ENCODE results near the gene MACC1. TPM values are rescaled to one million over a fixed set of nuclear protein-coding genes. Genes with fewer than 3 reads are reported as not detected.
"Not testable (repeated sequence)": the region's sequence is repeated elsewhere in the genome, so short reads cannot be mapped to it uniquely, and the experiment has no call there.

The MACC1 gene
- polyA plus RNA-seq, 1 of the 3 experiments (the other 2 are of a cell fraction): not detected

DNA sequence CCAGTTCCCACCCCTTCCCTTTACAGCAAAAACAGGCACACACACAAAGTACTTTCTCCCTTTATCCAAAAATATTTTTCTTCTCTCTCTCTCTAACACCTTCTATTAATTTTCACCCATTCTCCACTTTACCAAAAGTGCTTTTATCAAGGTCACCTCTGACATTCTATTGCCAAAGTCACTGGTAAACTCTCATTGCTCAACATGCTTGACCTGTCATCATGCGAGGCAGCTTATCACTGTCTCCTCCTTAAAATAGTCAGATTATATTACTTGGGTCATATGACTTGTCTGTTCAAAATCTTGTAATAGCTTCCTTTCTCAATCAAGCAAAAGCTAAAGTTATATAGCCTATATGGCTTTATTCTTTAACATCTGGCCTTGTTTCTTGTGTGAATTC, 28.6 kb downstream of the MACC1 start (continued):
- TF ChIP-seq NFIC (IDR thresholded peaks at IDR 0.05; ENCODE audit: borderline replicate concordance): no peak

DNA sequence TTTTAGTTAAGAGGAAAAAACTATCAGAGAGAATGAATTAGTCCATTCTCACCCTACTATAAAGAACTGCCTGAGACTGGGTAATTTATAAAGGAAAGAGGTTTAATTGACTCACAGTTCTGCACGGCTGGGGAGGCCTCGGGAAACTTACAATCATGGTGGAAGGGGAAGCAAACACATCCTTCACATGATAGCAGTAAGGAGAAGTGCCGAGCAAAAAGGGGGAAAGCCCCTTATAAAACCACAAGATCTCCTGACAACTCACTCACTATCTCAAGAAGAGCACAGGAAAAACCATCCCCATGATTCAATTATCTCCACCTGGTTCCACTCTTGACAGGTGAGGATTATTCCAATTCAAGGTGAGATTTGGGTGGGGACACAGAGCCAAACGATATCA, 29.3 kb downstream of the MACC1 start:
- H3K79me2 ChIP-seq (ENCODE audit: insufficient read depth); H3K9ac ChIP-seq; H3K9me2 ChIP-seq; H3K4me3 ChIP-seq (ENCODE audit: low read depth in 2 of 2, low read length in 1 of 2); H3K27me3 ChIP-seq (ENCODE audit: insufficient read depth); DNase-seq; H2AFZ ChIP-seq (ENCODE audit: low read depth); H3K36me3 ChIP-seq (replicated peaks in 1 of 2; ENCODE audit: control insufficient read depth in 1 of 2, insufficient read depth in 2 of 2, low read length in 1 of 2); H4K20me1 ChIP-seq (ENCODE audit: insufficient read depth); H3K4me2 ChIP-seq; POLR2A ChIA-PET; H3K9me3 ChIP-seq; H3K27ac ChIP-seq (ENCODE audit: low read depth in 2 of 2, low read length in 1 of 2); H3K4me1 ChIP-seq (ENCODE audit: control insufficient read depth in 1 of 2, insufficient read depth in 2 of 2, low read depth in 1 of 2, low read length in 1 of 2); H3F3A ChIP-seq (replicated peaks; ENCODE audit: insufficient read depth): not testable (repeated sequence)
- CTCF ChIA-PET: interaction anchor here (1.4 kb wide), 1 partner anchor 15 kb away, joined by 3 read pairs; no protein-coding TSS in a partner anchor
- WGBS (ENCODE audit: low lambda C conversion rate): 58% methylated on average over 4 of the region's 4 CpGs

DNA sequence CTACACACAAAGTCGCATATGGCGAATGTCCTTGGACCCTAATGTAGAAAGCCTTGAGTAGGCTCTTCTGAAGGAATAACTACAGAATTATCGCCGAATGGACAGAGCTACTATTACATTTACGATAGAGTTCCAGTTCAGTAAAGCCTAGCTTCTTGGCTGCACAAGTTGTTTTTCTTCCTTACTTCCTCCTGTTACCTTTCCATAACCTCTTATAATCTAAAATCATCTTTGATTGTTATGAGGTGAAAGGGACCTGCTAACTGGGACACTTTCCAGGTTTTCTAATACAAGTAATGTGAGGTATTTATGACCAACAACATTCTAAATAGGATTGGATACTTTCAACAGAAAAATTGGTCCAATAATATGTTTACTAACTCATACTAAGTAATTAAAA, 31.2 kb downstream of the MACC1 start:
- no peaks in the 10 kb centered on the region for H3F3A ChIP-seq (replicated peaks; ENCODE audit: insufficient read depth)
- TF ChIP-seq RCOR1 (IDR thresholded peaks at IDR 0.05; ENCODE audit: low read length) (no peak), SMC3 (IDR thresholded peaks at IDR 0.05; ENCODE audit: low read depth, low read length) (no peak), RFX5 (IDR thresholded peaks at IDR 0.05; ENCODE audit: low read length) (no peak), RXRA (IDR thresholded peaks at IDR 0.05; ENCODE audit: borderline replicate concordance, low read depth) (no peak), NRF1 (IDR thresholded peaks at IDR 0.05; ENCODE audit: low read depth, low read length) (no peak), CHD2 (IDR thresholded peaks at IDR 0.05; ENCODE audit: low read length, partially characterized antibody) (no peak)
- TF ChIP-seq, protein P1, sequence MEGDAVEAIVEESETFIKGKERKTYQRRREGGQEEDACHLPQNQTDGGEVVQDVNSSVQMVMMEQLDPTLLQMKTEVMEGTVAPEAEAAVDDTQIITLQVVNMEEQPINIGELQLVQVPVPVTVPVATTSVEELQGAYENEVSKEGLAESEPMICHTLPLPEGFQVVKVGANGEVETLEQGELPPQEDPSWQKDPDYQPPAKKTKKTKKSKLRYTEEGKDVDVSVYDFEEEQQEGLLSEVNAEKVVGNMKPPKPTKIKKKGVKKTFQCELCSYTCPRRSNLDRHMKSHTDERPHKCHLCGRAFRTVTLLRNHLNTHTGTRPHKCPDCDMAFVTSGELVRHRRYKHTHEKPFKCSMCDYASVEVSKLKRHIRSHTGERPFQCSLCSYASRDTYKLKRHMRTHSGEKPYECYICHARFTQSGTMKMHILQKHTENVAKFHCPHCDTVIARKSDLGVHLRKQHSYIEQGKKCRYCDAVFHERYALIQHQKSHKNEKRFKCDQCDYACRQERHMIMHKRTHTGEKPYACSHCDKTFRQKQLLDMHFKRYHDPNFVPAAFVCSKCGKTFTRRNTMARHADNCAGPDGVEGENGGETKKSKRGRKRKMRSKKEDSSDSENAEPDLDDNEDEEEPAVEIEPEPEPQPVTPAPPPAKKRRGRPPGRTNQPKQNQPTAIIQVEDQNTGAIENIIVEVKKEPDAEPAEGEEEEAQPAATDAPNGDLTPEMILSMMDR (IDR thresholded peaks at IDR 0.05): no peak
- H3K27me3 ChIP-seq (ENCODE audit: insufficient read depth): no peaks in the 10 kb centered on the region
- ChIA-PET POLR2A (no interaction called here), CTCF (interaction anchor here (1.4 to 2.5 kb wide), 2 partner anchors 10 to 13 kb away, joined by 3 to 13 read pairs; no protein-coding TSS in a partner anchor)
- no peak for DNase-seq
- no peak overlapping the region for H3K27ac ChIP-seq (ENCODE audit: low read depth in 2 of 2, low read length in 1 of 2)
- no peak overlapping the region for H3K4me2 ChIP-seq
- H3K9me2 ChIP-seq: no peaks in the 10 kb centered on the region
- no peaks in the 10 kb centered on the region for H3K79me2 ChIP-seq (ENCODE audit: insufficient read depth)
- H3K4me3 ChIP-seq (ENCODE audit: low read depth in 2 of 2, low read length in 1 of 2): no peak overlapping the region
- no peak overlapping the region for H3K9ac ChIP-seq
- H2AFZ ChIP-seq (ENCODE audit: low read depth): no peak overlapping the region
- H3K36me3 ChIP-seq (replicated peaks in 1 of 2; ENCODE audit: control insufficient read depth in 1 of 2, insufficient read depth in 2 of 2, low read length in 1 of 2): no peaks in the 10 kb centered on the region
- no peaks in the 10 kb centered on the region for H3K4me1 ChIP-seq (ENCODE audit: control insufficient read depth in 1 of 2, insufficient read depth in 2 of 2, low read depth in 1 of 2, low read length in 1 of 2)
- H4K20me1 ChIP-seq (ENCODE audit: insufficient read depth): no peaks in the 10 kb centered on the region
- WGBS (ENCODE audit: low lambda C conversion rate): 92% methylated on average over 5 of the region's 5 CpGs
- 0 out of 2 replicates have a peak, but pooled peaks cover 8% of the 10 kb centered on the region for H3K9me3 ChIP-seq

DNA sequence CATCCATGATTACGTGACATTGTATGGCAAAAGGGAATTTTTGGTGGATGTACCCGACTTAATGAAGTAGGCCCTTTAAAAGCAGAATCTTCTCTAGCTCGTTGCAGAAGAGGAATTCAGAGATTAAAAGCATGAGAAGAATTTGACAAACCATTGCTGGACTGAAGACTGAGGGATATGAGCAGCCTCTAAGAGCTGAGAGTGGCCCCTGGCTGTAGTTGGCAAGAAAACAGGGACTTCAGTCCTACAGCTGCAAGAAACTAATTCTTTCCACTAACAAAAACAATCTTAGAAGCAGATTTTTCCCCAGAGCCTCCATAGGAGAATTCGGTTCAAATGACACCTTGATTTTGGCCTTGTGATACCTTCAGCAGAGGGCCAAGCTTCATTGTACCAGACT, 34.1 kb downstream of the MACC1 start:
- 0 out of 2 replicates have a peak, but pooled peaks cover 8% of the 10 kb centered on the region for H3K9me3 ChIP-seq
- H3K9me2 ChIP-seq: no peaks in the 10 kb centered on the region
- no peaks in the 10 kb centered on the region for H4K20me1 ChIP-seq (ENCODE audit: insufficient read depth)
- no peak overlapping the region for H2AFZ ChIP-seq (ENCODE audit: low read depth)
- no peak overlapping the region for H3K27ac ChIP-seq (ENCODE audit: low read depth in 2 of 2, low read length in 1 of 2)
- ChIA-PET POLR2A (no interaction called here), CTCF (interaction anchor here (1.0 kb wide), 1 partner anchor 10 kb away, joined by 4 read pairs; no protein-coding TSS in a partner anchor)
- no peaks in the 10 kb centered on the region for H3F3A ChIP-seq (replicated peaks; ENCODE audit: insufficient read depth)
- H3K4me3 ChIP-seq (ENCODE audit: low read depth in 2 of 2, low read length in 1 of 2): no peak overlapping the region
- no peak overlapping the region for H3K4me2 ChIP-seq
- H3K36me3 ChIP-seq (replicated peaks in 1 of 2; ENCODE audit: control insufficient read depth in 1 of 2, insufficient read depth in 2 of 2, low read length in 1 of 2): no peaks in the 10 kb centered on the region
- H3K9ac ChIP-seq: no peak overlapping the region
- 62% methylated on average over 4 of the region's 4 CpGs for WGBS (ENCODE audit: low lambda C conversion rate)
- H3K4me1 ChIP-seq (ENCODE audit: control insufficient read depth in 1 of 2, insufficient read depth in 2 of 2, low read depth in 1 of 2, low read length in 1 of 2): no peaks in the 10 kb centered on the region
- no peaks in the 10 kb centered on the region for H3K79me2 ChIP-seq (ENCODE audit: insufficient read depth)
- no peak for DNase-seq
- no peaks in the 10 kb centered on the region for H3K27me3 ChIP-seq (ENCODE audit: insufficient read depth)
- no peak for TF ChIP-seq EZH2phosphoT487 (IDR thresholded peaks at IDR 0.05; ENCODE audit: borderline replicate concordance, low read depth)
- TF ChIP-seq, protein P2, sequence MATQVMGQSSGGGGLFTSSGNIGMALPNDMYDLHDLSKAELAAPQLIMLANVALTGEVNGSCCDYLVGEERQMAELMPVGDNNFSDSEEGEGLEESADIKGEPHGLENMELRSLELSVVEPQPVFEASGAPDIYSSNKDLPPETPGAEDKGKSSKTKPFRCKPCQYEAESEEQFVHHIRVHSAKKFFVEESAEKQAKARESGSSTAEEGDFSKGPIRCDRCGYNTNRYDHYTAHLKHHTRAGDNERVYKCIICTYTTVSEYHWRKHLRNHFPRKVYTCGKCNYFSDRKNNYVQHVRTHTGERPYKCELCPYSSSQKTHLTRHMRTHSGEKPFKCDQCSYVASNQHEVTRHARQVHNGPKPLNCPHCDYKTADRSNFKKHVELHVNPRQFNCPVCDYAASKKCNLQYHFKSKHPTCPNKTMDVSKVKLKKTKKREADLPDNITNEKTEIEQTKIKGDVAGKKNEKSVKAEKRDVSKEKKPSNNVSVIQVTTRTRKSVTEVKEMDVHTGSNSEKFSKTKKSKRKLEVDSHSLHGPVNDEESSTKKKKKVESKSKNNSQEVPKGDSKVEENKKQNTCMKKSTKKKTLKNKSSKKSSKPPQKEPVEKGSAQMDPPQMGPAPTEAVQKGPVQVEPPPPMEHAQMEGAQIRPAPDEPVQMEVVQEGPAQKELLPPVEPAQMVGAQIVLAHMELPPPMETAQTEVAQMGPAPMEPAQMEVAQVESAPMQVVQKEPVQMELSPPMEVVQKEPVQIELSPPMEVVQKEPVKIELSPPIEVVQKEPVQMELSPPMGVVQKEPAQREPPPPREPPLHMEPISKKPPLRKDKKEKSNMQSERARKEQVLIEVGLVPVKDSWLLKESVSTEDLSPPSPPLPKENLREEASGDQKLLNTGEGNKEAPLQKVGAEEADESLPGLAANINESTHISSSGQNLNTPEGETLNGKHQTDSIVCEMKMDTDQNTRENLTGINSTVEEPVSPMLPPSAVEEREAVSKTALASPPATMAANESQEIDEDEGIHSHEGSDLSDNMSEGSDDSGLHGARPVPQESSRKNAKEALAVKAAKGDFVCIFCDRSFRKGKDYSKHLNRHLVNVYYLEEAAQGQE (IDR thresholded peaks at IDR 0.05; ENCODE audit: low read depth, low read length): no peak
